AG20443 (cell line): ENCODE results near the gene CDH23.

Source experiments
- DNase-seq: peaks from one replicate; pipeline ENCODE4 v3.0.0; 2012; ENCODE audit warnings: low spot score, mixed read lengths

Gene CDH23

DNA sequence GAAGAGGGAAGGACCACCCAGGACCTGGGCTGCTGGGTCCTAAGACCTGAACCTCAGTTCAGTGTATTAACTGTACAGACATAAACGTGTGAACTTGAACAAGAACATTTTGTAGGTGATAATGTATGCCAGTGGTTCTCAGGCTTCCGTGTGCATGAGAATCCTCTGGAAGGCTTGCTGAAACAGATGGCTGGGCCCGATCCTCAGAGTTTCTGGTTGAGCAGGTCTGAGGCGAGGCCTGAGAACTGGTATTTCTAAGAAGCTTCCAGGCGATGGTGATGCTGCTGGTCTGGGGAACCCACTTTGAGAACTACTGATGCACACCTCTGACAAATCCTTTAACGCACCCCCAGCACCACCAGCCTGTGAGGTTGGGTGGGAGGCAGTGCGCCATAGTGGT, 70.4 kb downstream of the CDH23 start:
- DNase-seq, result no peak

DNA sequence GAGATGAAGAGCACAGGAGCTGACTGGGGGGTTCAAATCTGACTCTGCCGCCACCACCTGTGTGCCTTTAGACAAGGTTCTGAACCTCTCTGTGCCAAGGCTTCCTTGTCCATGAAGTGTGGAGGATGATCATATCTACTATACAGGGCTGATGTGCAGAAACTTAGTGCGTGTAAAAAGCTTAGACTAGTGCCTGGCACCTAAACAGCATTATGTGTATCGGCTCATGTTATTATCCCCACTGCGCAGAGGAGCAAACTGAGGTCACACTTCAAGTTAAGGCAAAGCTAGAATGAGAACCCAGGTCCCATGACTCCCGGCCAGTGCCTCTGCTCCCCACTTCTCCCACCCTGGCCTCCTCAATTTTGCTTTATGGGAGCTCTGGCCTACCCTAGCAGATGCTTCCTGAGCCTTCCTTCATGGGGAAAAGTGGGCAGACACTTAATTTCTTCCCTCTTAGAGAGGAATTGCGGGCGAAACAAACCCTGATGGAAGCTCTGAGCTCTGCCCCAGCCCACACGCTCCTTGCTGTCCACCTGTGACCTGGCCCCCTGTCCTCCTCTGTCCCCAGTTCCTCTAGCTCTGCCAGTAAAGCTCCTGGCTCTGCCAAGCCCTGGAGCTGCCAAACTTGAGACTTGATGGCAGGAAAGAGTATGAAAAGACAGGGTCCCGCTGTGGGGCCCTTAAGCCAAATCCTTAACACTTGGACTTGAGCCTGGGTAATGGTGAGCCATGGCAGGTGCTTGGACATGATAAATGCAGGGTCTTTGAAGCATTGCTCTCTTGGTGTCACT, 71.0 kb downstream of the CDH23 start:
- DNase-seq, result no peak

DNA sequence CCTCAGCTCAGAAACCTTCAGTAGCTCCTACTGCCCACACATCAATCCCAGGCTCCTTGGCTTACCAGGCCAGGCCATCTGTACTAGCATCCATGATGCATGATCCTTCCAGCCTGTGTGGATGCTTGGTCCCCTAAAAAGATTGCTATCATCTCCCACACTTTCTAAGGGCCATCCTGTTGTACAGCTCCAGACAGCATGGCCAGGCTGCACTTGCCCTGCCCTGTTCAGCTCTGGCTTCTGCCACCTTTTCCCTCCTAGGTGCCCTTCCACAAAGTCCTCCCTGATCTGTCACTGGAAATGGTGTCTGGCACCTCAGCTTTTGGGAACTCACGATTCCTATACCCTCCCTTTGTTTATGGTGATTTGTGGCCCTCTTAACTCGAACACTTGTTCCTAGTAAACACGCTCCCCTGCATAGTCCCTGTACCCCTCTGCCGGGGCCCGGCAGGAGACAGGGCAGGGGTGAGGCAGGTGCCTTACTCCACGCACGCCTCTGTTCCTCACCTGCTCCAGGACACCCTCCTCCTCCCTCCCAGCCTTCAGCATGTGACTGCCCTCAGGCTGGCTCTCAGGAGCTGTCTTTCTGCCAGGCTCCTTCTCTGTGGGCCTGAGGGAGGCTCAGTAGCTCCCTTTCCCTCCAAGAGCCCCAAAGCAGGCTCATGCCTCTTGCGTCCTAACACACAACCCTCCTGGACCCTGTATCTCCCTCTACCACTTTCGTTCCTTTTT, 71.8 kb downstream of the CDH23 start:
- no peak for DNase-seq

DNA sequence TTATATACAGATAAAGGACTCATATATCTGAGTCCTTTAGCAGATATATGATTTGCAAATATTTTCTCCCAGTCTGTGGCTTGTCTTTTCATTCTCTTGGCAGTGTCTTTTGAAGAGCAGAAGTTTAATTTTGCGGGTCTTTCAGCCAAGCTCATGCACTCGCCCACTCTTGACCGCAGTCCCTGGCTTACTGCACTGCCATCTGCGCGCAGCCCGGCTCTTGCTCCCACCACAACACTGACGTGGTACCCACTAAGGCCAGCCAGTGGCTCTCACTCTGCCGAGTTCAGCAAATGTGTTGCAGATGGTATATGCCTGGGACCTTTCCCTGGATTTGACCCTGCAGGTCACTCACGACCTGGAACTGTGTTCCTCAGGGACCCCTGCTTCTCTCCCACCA, 74.3 kb downstream of the CDH23 start:
- no peak for DNase-seq

DNA sequence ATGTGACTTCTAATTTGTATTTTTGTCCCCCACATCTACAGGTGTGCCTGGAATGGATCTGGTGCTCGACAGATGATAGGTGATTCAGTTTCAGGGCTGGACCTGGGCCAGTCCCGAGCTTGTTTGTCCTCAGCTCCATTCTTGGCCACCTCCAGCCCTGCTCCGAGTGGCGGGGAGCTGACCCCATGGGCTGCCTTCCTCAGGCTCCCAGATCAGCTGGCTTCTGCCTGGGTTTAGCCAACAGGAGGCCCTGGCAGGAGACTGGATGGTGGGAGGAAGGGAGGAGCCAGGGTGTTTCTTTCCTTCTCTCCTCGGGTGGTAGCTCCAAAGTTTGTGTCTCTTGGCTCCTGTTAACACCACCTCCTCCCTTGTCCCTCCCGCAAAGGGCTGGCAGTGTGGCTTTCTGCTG, 75.2 kb downstream of the CDH23 start:
- DNase-seq, result no peak

DNA sequence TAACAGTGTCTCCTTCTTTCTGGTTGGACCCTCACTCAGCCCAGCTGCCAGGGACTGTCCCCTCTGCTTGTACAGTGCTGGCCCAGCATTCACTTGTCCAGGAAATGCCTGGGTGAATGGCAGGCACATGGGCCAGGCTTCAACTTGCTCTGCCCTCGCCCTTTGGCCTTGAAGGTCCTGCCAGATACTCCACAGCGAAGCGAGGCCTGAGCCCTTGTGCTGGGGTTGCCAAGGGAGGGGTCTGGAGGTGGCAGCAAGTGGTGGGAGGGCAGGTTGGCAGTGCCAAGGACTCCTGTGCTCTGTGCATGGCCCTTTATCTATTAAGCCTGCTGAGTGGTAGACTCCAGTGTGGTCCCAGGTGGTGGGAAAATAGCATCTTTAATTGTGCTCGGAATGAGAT, 75.7 kb downstream of the CDH23 start:
- DNase-seq, result no peak

DNA sequence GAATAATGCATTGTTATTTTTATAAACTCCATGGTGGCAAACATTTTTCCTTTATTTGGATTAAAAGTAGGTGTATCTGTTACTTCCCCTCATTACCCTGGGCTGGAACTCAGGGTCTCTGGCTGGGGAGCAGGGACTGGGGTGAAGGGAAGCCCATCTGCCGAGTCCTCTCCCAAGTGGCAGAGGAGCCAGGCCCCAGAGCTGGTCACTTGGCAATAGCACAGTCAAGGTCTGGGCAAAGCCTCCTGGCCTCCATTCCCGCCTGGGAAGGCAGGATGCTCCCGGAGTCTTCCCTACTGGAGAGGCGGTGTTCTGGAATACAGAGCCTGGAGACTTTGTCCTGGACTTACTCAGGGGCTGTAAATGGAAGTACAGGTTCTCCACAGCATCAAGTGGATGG, 76.2 kb downstream of the CDH23 start:
- no peak for DNase-seq

DNA sequence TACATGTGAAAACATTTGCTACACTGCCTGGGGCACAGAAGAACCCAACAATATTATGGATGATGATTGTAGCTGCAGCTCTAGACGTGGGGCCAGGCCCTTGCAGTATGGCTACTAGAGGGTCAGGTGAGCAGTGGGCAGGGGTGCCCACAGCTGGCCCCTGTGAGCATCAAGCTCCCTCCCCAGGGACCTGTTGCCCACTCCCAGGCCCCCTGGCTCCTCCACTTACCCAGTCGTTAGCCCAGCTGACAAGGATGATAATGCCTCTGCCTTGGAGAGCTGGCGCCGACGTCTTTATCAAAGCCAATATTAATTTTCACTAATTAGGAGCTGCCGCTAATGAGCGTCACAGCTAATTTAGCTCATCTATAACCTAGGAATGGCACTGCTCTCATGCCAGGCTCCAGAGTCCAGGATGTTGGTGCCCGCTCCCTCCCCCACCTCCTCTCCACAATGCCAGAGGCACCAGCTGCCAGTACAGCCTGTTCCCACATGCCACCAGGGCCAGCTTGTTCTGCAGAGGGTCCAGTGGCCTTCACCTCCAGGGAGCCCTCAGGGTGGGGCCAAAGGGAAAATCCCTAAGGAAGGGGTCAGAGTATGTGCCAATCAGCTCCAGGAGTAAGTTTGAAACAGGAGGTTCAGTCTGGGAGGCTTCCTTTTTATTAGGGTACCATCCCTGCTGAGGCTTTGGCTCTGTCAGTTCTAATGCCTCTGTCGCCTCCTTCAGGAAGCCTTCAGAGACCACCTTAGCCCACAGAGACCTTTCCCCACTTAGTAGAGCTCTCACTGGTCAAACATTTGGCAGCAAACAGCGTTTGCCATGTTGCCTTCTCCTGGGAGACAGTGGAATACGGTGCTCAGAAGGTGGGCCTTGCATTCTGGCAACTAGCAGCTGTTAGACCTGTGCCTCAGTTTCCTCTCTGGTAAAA, 77.2 kb downstream of the CDH23 start:
- no peak for DNase-seq

DNA sequence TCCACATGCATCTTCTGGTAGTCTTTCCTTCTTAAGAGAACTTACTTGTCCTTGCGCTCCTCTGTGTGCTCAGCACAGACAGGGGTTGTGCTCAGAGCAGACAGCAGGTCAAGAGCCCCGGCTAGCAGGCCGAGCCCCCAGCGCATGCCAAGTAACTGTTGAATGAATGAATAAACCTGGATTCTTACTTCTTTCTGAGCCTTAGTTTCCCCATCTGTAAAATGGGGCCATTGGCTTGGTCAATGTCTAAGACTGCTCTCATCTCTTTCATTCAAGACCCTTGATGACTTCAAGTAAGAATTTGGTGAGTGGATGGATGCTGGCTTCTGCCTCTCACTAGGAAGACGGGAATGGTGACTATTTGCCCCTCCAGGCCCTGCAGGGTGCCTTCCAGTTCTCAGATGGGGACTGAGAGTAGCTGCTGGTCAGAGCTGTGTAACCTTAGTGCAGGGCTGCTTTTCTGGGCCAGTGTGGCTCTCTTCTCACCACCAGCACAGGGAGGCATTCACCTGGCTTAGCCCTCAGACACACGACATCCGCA, 78.1 kb downstream of the CDH23 start:
- no peak for DNase-seq

DNA sequence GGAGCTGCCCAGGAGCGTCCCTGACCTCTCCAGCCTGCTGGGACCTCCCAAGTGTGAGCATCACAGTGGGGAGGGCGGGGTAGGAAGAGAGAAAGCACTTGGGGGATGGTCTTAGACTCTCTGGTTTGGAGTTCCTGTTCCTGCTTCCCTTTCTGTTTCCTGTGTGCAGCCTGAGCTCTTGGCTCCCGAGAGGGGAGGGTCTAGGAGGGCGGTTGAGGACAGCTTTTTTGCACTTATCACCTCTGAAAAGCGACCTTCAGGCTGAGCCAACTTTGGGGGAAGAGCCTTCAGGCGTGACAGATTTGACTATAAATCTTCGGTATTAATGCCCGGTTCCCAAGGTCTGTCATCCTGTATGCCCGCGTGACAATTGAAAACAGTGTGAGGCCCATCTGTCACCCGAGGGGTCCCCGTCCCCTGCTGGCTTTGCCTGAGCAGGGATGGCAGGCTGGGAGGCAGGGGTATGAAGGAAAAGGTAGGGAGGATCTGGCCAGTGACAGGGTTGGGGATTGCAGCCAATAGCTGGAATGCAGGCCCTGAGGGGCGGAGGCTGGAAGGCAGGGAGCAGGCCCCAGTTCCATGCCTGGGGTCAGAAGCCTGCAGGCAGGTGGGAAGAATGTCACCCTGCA, 78.6 kb downstream of the CDH23 start:
- DNase-seq, result no peak

DNA sequence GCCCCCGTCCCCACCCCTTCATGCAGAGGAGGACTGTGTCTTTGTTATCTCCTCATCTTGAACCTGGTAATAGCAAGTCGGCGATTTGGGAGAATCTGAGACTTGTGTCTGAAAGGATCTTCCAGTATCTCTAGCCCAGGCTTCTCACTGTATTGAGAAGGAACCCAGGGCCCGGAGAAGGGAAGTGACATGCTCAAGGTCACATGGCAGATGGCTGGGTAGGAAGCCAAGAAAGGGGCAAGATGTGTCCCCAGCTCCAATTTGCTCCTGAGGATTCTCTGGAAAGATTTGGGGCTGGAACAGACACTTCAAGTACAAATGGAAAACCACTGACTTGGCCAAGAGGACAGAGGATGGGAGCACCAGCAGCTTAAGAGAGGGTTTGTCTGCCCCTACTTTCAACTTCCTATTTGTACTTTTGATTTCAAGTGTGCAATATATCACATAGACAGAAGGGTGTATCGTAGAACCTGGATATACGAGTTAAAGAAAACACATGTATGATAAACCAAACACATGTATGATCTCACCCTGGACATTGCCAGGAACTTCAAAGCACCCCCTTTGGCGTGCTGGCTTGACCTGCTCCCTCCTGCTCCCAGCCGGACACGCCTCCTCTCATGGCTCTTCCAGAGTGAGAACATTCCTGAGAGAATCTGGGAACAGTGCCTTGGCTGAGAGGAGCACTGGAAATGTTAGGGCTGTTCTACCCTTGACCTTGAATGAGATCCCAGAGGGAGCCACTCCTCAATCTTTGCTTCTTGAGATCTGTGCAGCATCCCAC, 79.7 kb downstream of the CDH23 start:
- peak; percentile 51 for DNase-seq

DNA sequence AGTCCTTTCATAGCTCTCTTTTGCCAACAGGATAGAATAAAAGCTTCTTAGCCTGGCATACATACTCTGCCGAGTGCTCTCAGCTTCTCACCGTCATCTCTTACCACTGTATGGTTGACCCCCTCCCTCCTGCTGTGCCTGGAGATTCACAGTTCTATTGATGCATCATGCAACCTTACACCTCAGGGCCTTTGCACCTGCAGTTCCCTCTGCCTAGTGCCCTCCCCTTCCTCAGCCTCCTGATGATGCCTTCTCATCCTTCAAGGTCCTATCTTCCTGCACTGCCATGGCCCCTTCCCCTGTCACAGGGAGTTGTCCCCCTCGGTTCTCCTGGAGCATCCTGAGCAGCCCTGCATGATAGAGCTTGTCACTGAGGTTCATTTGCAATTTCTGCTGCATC, 81.5 kb downstream of the CDH23 start:
- no peak for DNase-seq

DNA sequence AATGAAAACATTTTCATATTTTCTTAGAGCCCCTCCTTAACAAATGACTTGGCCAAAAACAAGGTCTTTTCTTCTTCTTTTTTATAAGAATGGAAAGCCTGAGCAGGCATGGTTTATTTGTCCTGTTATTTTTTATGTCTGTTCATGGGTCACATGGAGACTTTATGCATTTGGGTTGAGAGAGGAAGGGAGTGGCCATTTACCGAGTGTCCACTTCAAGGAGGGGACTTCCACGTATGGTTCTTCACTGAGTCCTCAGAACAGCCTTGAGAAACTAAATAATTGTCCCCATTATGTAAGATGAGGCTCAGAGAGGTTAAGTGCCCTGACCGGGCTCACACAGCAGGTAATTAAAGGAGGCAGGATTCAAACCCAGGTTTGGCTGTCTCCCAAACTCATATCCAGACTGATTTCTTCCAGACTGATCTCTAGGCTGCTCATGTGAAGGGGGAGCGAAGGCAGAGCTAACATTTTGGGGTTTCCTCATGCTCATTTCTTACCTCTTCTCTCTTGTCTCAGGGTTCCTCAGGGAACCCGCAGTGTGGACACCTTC, 82.2 kb downstream of the CDH23 start:
- DNase-seq, result no peak

DNA sequence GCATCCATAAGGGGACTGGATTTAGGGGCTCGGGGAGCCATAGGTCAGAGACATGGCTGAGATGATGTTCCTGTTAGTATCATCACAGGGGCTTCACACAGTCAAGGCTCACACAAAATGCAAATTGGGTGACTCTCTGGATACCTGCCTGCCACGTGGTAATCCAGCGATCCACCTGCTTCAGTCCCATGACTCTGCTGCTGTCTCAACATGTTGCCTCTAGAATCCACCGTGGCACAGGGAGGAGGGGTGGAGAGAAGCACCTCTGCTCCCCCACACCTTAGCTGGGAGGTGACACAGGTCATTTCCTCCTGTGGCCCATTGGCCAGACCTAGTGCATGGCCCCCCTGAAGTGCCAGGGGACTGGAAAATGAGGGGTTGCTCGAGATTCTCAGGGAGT, 83.1 kb downstream of the CDH23 start:
- no peak for DNase-seq

DNA sequence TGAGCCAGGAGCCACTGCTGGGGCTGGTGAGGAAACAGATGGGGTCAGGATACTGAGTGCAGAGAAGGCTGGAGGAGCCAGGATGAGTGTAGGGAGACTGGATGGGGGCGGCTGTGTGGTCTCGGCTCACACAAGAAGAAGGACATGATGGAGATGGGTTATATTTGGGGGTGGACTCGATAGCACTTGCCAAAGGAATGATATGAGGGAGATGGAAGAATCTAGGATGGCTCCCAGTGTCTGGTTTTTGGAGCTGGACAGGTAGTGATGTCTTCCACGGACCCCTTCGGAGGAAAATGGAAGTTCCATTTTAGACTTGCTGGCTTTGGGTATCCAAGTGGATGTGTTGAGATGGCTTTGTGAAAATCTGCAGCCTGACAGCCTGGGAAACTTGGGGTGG, 83.9 kb downstream of the CDH23 start:
- no peak for DNase-seq

DNA sequence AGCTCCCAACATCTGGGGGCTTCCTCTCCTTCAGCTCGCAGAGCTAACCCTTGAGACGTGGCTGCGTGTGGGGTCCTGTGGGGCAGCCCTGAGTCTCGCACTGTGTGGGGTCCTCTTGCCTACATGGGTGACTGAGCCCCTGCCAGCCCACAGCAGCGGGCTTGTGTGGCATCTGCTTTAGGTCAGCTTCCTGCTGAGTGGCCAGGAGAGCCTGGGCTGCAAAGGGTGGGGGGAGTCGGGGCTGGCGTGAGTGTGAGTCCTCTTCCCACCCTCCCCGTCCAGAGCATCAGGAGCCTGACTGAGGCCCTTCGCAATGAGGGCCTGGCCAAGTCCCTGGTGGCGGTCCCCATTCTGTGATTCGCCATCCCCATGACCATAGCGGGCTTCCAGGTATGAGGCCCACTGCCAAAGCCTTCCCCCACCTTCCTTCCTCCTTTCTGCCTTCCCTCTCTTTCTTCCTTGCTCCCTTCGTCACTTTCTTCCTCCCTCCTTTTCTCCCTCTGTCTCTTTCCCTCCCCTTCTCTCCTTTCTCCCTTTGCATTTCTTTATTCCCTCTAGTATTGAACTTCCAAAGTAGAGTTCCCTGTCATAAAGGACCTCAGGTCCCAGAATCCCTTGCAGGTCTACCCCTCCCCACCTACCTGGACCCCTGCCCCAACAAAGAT, 85.2 kb downstream of the CDH23 start:
- DNase-seq, result no peak

DNA sequence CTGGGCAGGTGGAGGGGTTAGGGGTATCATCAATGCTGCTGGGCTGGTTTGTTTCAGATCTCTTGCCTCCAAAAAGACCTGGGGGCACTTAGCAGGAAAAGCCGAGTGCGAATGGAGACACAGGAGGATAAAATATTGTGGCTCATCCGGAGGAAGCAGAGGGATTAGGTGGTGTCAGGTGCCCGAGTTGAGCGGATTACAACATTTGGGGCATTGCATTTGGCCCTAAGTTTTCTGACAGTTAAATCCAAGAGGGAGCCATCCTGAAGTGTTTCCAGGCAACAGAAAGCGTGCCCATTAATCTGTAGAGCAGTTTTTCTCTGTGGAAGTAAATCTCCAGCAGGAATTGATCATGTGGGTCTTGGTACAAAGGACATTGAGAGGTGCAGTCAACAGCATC, 85.9 kb downstream of the CDH23 start:
- DNase-seq, result no peak

DNA sequence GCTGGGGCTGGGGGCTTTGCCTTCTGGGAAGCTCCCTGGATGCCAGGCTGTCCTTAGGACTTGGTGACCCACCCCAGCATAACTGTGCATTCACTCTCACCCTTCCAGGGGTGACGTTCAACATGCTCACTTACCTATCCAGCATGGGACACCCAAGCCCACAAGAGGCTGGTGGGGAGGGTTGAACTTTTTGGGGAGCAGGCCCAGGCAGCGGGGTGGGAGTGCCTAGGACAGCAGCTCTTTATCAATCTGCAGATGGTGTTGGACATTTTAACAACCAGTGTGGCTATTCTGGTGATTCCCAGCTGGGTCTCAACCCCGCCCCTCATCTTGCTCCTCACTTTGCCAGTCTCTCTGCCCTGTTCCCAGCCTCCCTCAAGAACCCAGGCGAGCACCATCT, 86.4 kb downstream of the CDH23 start:
- DNase-seq, result no peak

DNA sequence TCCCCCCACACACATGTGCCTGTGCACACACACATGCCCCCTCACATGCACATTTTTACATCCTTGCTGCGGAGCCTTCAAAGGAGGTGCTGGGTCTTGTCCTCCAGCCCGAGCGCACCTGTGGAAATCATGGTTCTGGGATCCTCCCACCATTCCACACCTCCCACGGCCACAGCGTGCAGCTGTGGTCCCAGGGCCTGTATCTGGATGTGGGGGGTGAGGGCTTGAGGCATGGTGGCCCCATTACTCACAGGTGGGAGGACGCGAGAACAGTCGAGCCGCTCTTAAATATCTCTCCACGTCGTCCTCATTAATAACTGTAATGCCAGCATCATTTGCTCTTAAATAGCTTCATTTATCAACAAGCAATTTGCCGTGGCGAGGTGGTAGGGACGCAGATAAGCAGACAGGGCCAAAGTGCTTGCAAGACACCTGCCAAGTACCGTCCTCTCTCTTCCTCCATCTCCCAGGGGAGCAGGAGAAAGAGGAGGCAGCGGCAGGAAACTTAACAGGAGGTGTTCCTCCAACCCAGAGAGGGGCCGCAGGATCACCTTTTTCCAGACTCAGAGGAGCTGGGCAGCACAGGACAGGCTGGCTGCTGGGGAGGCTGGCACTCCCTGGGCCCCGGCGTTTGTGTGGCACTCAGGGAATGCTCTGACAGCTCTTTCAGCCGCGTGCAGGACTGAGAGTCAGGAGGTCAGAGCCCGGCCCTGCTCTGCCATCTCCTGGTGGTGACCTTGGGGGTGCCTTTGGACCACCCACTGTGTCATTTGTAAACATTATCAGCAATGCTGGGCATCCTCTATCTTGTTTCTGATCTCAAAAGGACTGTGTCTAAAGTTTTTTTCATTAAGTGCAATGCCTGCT, 87.4 kb downstream of the CDH23 start:
- DNase-seq, result no peak
